Measurements from ENCODE around the gene TMEM255B. TPM values are rescaled to one million over a fixed set of nuclear protein-coding genes. Genes with fewer than 3 reads are reported as not detected.

TMEM255B gene
- total RNA-seq, 1 experiment from 2014 or later = 7.7 TPM

- RAD21 ChIA-PET (ENCODE audit: low non-redundant PET in 1 of 2, low total read pairs in 2 of 2, uncharacterized antibody in 2 of 2, unreplicated experiment in 2 of 2) = no interaction called here
- POLR2A ChIA-PET = no interaction called here
- H3K79me2 ChIP-seq (ENCODE audit: insufficient read depth, low read length) = peaks cover 12% of the 10 kb centered on the region
- peaks cover 19 to 33% of the 10 kb centered on the region in 2 experiments for H3K4me1 ChIP-seq (ENCODE audit: control insufficient read depth in 1 of 2, insufficient read depth in 2 of 2, low read length in 2 of 2)
- H3K4me3 ChIP-seq (replicated peaks in 1 of 2; ENCODE audit: low read depth in 1 of 2, low read length in 2 of 2) = no peak overlapping the region
- no peaks in the 10 kb centered on the region for H3K27me3 ChIP-seq (ENCODE audit: insufficient read depth, low read length)
- no peaks in the 10 kb centered on the region for H3K9me2 ChIP-seq (ENCODE audit: insufficient read depth)
- H3K27ac ChIP-seq (ENCODE audit: low read depth, low read length) = no peak overlapping the region
- no peak overlapping the region for H2AFZ ChIP-seq (ENCODE audit: low read depth, low read length, poor library complexity, severe bottlenecking)
- DNase-seq (ENCODE audit: low read depth, low spot score) = no peak
- no peaks in the 10 kb centered on the region; a peak in 1 of 4 replicates for H3K36me3 ChIP-seq (ENCODE audit: control insufficient read depth in 1 of 2, insufficient read depth in 2 of 2, low read length in 2 of 2)
- ATAC-seq = no peak
- no peak overlapping the region for H3K9ac ChIP-seq (ENCODE audit: low read length)
- no peak overlapping the region for H3K4me2 ChIP-seq (ENCODE audit: low read length)
- CTCF ChIA-PET = no interaction called here
- TSS peak; percentile 23 for BruUV-seq (replicated peaks)
- no peak; the same call in 1 of the 2 replicates for TF ChIP-seq POLR2AphosphoS5 (IDR thresholded peaks at IDR 0.05; ENCODE audit: low read depth, low read length)
- TF ChIP-seq SP1 (IDR thresholded peaks at IDR 0.05; ENCODE audit: low read depth) = no peak
- H3K9me3 ChIP-seq (ENCODE audit: control insufficient read depth in 1 of 2, insufficient read depth in 1 of 2, low read depth in 1 of 2, low read length in 2 of 2) = no peaks in the 10 kb centered on the region
- intact Hi-C loops (cut with micrococcal nuclease) = no loop called here
- no peaks in the 10 kb centered on the region for H4K20me1 ChIP-seq (ENCODE audit: insufficient read depth)
These were observed 83.5 kb downstream of the TMEM255B start for GRCh38 chr13:113842336-113843062.

- Histone ChIP-seq H3K27me3 (ENCODE audit: insufficient read depth, low read length) (no peaks in the 10 kb centered on the region), H3K9me2 (ENCODE audit: insufficient read depth) (no peaks in the 10 kb centered on the region), H3K79me2 (ENCODE audit: insufficient read depth, low read length) (peaks cover 18% of the 10 kb centered on the region), H3K9ac (ENCODE audit: low read length) (no peak overlapping the region), H2AFZ (ENCODE audit: low read depth, low read length, poor library complexity, severe bottlenecking) (no peak overlapping the region), H4K20me1 (ENCODE audit: insufficient read depth) (no peaks in the 10 kb centered on the region), H3K4me1 (ENCODE audit: control insufficient read depth in 1 of 2, insufficient read depth in 2 of 2, low read length in 2 of 2) (peaks cover 12 to 27% of the 10 kb centered on the region in 2 experiments), H3K27ac (ENCODE audit: low read depth, low read length) (no peak overlapping the region), H3K4me2 (ENCODE audit: low read length) (no peak overlapping the region), H3K36me3 (ENCODE audit: control insufficient read depth in 1 of 2, insufficient read depth in 2 of 2, low read length in 2 of 2) (no peaks in the 10 kb centered on the region; a peak in 1 of 4 replicates), H3K9me3 (ENCODE audit: control insufficient read depth in 1 of 2, insufficient read depth in 1 of 2, low read depth in 1 of 2, low read length in 2 of 2) (no peaks in the 10 kb centered on the region), H3K4me3 (replicated peaks in 1 of 2; ENCODE audit: low read depth in 1 of 2, low read length in 2 of 2) (no peak overlapping the region)
- BruUV-seq (replicated peaks) = no TSS peak
- TF ChIP-seq POLR2A (IDR thresholded peaks at IDR 0.05; ENCODE audit: borderline replicate concordance, extremely low read depth, insufficient read depth, insufficient read length) = no peak
- TF ChIP-seq EZH2 (IDR thresholded peaks at IDR 0.05) = no peak
- no peak for TF ChIP-seq CEBPB (IDR thresholded peaks at IDR 0.05; ENCODE audit: low read depth)
- no peak for TF ChIP-seq MAX (IDR thresholded peaks at IDR 0.05)
- TF ChIP-seq FOSL1 (IDR thresholded peaks at IDR 0.05; ENCODE audit: low read depth) = no peak
- POLR2A ChIA-PET = no interaction called here
- no peak for DNase-seq (ENCODE audit: low read depth, low spot score)
- CTCF ChIA-PET = interaction anchor here (0.7 kb wide), 1 partner anchor 18 kb away, joined by 3 read pairs; no protein-coding TSS in a partner anchor
- RAD21 ChIA-PET (ENCODE audit: low non-redundant PET in 1 of 2, low total read pairs in 2 of 2, uncharacterized antibody in 2 of 2, unreplicated experiment in 2 of 2) = no interaction called here
- no peak for ATAC-seq
- intact Hi-C loops (cut with micrococcal nuclease) = no loop called here
These were observed 84.1 kb downstream of the TMEM255B start for GRCh38 chr13:113843063-113843654.
